Adipocyte (in vitro differentiated cells): ENCODE data around the gene ME3.

ENCODE experiments used
- DNase-seq: peaks from one replicate; pipeline ENCODE4 v3.0.0-alpha.2; 2015; ENCODE audit warnings: low read depth
- H3K27me3 ChIP-seq: replicated peaks from 2 replicates; pipeline ENCODE4 v1.7.0; 2013; ENCODE audit warnings: mild to moderate bottlenecking, low read length, moderate library complexity; ENCODE audit not compliant: control insufficient read depth, insufficient read depth
- H3K36me3 ChIP-seq: 2 replicates; pipeline ENCODE4 v1.7.0; 2013; ENCODE audit warnings: low read length, mild to moderate bottlenecking, moderate library complexity; ENCODE audit not compliant: control insufficient read depth, insufficient read depth, severe bottlenecking
- H3K4me1 ChIP-seq: 2 replicates; pipeline ENCODE4 v1.7.0; 2013; ENCODE audit warnings: mild to moderate bottlenecking, low read length, moderate library complexity; ENCODE audit not compliant: control insufficient read depth, insufficient read depth
- H3K4me3 ChIP-seq: 2 replicates; pipeline ENCODE4 v1.7.0; 2013; ENCODE audit warnings: mild to moderate bottlenecking, low read length, moderate library complexity
- H3K9ac ChIP-seq: 2 replicates; pipeline ENCODE4 v1.7.0; 2013; ENCODE audit warnings: mild to moderate bottlenecking, low read length, moderate library complexity
- H3K9me3 ChIP-seq: 2 replicates; pipeline ENCODE4 v1.7.0; 2013; ENCODE audit warnings: mild to moderate bottlenecking, low read length, moderate library complexity; ENCODE audit not compliant: control insufficient read depth

The ME3 gene

DNA sequence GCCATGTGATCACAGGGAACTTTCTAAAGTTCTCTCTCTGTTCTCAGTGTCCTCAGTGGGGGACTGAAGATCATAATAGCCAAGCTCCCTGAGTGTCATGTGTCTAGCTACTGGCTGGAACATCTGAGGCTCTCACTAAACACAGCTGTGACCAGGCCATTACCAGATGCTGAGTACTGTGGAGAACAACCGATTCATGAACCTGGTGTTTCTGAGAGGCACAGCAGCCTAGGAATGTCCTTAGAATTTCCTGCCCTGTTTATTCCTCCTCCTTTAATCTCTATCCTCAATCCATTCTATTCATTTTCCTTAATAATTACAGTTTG is 93.0 kb downstream of the ME3 start:
- no peak for DNase-seq
- H3K36me3 ChIP-seq, result no peaks in the 10 kb centered on the region
- no peaks in the 10 kb centered on the region for H3K27me3 ChIP-seq

DNA sequence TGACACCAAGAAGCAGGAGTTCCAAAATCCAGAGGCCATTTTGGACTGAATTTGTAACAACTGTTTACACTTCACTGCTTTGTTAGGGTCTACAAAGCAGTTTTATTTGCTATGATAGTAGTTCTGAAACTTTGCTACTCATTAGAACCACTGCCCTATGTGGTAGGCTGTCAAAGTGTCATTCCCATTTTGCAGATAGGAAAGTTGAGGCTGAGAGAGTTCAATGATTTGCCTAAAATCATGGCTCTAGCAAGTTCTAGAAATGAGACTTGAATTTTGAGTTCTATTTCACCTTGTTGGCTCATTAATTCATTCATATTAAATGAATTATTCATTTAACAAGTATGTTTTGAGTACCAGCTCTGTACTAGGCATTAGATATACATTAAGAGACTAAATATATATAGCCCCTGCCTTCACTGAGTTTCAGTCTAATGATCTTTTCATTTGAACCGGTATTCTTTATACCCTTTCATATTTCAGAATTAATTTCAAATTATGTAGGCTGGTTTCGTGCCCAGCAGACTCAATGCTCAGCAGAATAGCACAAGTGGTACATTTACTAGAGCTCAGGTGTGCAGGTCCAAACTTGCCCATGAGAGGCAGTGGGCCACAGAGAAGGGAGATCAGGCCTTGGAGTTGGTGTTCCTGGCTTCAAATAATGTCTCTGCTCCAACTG is 93.5 kb downstream of the ME3 start:
- H3K4me1 ChIP-seq, result peaks cover 36% of the 10 kb centered on the region
- DNase-seq, result no peak

More for the DNA sequence above, 93.0 kb downstream of the ME3 start:
- Histone ChIP-seq H3K9ac (no peak overlapping the region), H3K4me3 (no peak overlapping the region), H3K4me1 (peaks cover 36% of the 10 kb centered on the region), H3K9me3 (no peaks in the 10 kb centered on the region)

DNA sequence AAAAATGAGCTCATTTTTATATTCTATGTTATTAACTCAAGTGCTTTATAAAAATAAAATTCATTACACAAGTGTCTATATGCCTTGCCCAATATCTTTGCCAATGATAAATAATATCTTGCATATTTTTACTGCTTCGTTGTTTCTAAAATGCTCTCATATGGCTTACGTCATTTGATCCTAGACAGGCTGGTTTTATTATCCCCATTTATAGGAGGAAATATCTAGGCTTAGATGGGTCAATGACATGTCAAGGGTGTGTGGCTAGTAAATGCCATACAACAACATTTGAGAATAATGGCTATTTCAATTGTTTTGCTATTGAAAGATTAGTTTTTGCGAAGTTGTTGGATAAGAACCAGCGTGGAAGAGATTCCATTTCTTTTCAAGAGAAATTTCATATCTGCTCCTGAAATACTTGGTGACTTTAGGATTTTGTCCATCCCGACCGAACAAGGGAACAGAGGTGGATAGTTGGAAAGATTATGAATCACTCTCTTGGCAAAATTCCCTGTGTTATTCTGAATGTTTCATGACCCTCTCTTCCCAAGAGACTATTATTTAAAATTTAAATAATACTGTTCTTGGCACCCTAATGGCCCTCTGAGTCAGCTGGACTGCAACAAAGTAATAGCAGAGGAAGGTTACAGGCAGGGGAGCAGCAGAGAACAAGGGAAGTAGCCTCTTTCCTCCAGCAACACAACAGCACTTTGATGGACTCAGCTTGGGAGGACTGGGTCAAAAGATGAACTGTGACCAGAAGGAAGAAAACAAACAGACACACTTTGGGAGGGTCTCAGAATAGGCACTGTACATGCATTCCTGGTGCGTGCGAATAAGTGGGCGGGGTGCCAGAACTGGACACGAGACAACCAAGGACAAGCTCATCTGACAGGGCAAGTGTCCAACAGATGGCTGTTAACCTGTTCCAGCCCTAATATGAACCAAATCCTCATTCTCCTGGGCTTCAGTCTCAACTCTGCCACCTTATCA is 94.5 kb downstream of the ME3 start:
- peak; percentile 71 for DNase-seq
- Histone ChIP-seq H3K4me1 (peaks cover 36% of the 10 kb centered on the region), H3K9me3 (no peaks in the 10 kb centered on the region), H3K9ac (peak overlapping the region; percentile 33), H3K4me3 (peak overlapping the region; percentile 57), H3K27me3 (no peaks in the 10 kb centered on the region), H3K36me3 (no peaks in the 10 kb centered on the region)

More for the DNA sequence above, 93.5 kb downstream of the ME3 start:
- Histone ChIP-seq H3K4me3 (peak overlapping the region; percentile 43), H3K27me3 (no peaks in the 10 kb centered on the region), H3K9ac (peak overlapping the region; percentile 33), H3K36me3 (no peaks in the 10 kb centered on the region), H3K9me3 (no peaks in the 10 kb centered on the region)

DNA sequence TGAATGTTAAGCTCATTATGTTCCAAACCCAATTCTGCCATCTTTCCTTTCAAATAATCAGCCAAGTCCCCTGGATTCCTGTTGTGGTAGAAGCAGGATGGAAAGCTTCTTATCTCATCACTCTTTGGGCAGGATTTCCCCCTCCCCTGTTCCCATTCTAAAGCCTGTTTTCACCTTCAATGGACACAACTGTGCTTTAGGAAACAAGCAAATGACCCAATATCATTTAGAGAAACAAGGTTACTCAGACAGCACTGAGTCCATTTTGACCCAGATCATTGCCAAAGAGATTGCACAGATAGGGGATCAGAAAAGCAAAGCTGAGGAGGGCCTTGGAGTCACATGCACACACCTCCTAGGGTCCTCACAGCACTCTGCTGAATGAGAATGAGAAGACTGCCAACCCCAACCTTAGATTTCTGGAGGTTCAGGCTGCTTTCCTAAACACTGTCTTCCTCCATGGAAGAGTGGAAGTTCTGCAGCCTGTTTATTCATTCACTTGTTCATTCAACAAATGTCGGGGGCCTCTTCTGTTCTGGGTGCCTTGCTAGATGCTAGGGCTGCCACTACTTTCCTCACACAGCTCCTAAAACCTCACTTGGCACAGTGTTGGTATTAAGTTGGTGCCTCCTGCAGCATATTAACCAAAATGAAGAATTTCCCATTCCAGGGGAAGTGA is 95.3 kb downstream of the ME3 start:
- H3K4me1 ChIP-seq, result peaks cover 36% of the 10 kb centered on the region
- no peaks in the 10 kb centered on the region for H3K27me3 ChIP-seq
- H3K36me3 ChIP-seq, result no peaks in the 10 kb centered on the region
- peak overlapping the region; percentile 57 for H3K4me3 ChIP-seq
- no peak for DNase-seq
- H3K9me3 ChIP-seq, result no peaks in the 10 kb centered on the region
- peak overlapping the region; percentile 33 for H3K9ac ChIP-seq

DNA sequence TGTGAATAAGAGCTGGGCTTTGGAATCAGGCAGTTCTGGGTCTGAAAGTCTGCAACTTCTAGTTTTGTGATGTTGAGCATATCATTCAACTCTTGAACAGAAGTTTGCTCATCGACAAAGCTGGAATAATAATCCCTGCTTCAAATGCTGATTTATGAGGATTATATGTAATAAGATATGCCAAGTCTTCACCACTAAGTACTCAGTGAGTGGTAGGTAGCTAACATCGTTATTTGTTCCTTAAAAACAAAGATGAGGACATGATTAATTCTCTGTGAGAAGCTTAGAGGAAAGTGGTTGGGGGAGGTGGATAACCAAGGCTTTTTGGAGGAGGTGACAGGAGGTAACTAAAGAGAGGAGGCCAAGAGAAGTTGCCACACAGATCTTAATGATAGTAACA is 96.5 kb downstream of the ME3 start:
- Histone ChIP-seq H3K36me3 (no peaks in the 10 kb centered on the region), H3K4me1 (peaks cover 39% of the 10 kb centered on the region), H3K9ac (no peak overlapping the region), H3K9me3 (no peaks in the 10 kb centered on the region), H3K27me3 (no peaks in the 10 kb centered on the region), H3K4me3 (no peak overlapping the region)
- no peak for DNase-seq

DNA sequence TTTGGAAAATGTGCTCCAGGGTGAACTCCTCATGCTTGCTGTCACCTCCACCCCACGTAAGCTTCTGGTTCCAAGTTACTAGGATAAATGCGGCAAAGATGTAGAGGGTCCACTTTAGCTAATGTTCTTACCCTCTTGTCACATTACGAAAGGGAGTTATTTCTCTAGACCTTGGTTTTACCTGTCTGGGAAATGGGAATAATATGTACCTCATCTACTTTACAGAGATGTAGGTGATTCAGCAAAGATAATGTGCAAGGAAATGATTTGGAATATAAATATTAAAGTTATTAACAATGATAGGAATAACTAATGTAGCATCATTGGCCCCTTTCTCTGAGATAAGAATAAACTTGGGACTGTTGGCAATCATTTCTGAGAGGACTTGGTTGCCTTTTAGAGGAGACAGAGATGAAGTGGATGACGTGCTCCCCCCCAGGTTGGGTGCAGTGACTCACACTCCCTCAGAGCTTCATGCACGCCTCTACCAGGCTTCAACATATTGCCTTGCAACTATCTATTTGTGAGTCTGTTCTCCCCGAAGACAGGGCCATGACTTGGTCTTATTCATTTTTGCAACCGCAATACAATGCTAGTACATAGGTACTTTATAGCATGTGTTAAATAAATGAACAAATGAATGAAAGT is 97.1 kb downstream of the ME3 start:
- DNase-seq, result no peak
- Histone ChIP-seq H3K36me3 (no peaks in the 10 kb centered on the region), H3K4me1 (peaks cover 40% of the 10 kb centered on the region), H3K27me3 (no peaks in the 10 kb centered on the region), H3K9me3 (no peaks in the 10 kb centered on the region), H3K9ac (no peak overlapping the region), H3K4me3 (no peak overlapping the region)

DNA sequence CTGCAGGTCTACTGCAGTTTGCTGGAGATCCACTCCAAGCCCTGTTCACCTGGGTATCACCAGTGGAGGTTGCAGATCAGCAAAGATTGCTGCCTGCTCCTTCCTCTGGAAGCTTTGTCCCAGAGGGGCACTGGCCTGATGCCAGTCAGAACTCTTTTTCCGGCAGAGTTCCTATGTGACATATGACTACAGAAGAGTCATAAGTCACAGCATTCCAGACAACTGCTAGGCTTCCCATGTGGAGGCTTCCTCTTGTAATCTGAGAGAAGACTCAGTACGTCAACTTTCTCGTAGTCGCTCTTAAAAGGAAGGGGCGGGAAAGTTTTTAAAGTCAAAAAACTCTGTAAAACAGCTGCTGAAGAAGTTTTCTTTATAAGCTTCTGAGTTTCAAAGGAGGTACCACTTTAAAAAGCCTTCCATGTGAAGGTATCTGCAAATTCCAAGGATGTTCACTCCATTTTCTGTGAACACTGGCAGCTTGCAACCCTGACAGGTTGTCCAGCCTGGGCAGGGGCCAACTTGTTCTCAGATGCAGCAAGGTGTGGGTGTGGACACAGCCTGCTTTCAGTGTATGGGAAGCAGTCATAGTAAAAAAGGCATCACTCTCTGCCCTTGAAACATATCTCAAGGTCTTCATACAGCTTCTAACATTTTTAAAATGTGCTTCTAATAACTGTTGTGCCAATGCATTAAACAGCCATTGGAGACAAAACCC is 97.8 kb downstream of the ME3 start:
- Histone ChIP-seq H3K27me3 (no peaks in the 10 kb centered on the region), H3K4me3 (no peak overlapping the region), H3K9ac (no peak overlapping the region), H3K36me3 (no peaks in the 10 kb centered on the region), H3K4me1 (peaks cover 40% of the 10 kb centered on the region), H3K9me3 (no peaks in the 10 kb centered on the region)
- no peak for DNase-seq

DNA sequence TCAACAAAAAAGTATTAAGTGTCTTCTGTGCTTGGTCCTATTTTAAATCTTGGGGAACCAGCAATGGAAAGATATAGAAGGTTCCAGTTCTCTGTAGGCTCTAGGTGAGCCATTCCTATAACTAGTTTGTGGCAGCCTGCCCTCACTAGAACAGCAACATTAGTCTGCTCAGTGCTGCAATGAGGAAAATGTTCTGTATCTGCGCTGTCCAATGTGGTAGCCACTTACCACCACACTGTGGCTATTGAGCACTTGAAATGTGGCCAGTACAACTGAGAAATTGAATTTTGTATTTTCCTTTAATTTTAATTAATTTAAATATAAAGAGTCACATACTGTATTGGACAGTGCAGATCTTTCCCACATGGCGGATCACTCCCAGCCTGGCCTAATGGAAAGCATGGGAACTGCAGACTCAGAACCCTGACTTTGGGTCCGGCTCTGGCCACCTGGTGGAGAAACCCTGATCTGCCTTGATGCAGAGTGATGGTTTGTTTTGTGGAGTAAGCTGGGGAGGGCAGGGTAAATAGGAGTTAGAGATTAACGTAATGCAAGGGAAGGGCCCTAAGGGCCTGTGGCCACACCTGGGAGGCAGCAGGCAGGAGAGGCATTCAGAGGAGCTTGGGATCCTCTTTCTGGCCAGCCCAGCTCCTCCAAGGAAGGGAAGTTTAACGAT is 101.0 kb downstream of the ME3 start:
- DNase-seq, result no peak

DNA sequence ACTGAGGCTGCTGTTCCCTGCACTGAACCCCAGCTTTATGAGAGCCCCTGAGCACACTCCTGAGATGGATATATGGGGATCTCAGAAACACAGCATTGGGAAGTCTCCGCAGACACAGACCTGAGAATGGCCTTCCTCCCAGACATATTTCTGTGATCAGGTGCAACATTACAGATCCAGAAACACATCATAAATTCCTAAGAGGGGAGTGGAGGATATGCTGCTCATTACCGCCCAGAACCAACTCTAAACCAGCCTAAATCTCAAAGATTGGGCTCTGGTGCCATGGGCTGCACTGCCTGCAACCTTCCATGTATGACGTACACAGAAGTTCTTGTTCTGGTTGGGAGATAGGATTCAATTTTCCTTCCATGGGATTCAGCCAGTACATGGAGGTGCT is 102.0 kb downstream of the ME3 start:
- H3K4me1 ChIP-seq, result peaks cover 10% of the 10 kb centered on the region
- no peaks in the 10 kb centered on the region for H3K27me3 ChIP-seq
- no peak overlapping the region for H3K9ac ChIP-seq
- no peaks in the 10 kb centered on the region for H3K9me3 ChIP-seq
- DNase-seq, result no peak
- H3K4me3 ChIP-seq, result no peak overlapping the region
- no peaks in the 10 kb centered on the region for H3K36me3 ChIP-seq

More for the DNA sequence above, 101.0 kb downstream of the ME3 start:
- Histone ChIP-seq H3K9me3 (no peaks in the 10 kb centered on the region), H3K9ac (no peak overlapping the region), H3K27me3 (no peaks in the 10 kb centered on the region), H3K4me3 (no peak overlapping the region), H3K4me1 (peaks cover 11% of the 10 kb centered on the region), H3K36me3 (no peaks in the 10 kb centered on the region)

DNA sequence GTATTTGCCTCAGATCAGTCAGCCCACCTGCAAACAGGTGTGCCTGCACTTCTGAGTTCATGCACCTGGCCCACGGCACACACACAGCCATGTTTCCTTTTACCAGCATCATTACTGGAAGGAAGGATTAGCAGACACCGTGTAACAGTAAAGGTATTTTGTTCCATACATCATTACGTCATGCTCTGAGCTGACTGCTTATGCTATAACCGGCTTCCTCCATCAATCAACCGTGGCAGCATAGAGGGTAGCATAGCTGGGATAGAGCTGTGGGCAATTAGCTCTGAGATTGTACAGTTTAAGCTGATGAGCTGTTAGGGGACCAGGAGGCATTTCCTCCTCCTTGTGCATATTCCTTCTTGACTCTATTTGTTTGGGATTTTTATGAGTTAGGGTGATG is 102.4 kb downstream of the ME3 start:
- Histone ChIP-seq H3K36me3 (no peaks in the 10 kb centered on the region), H3K27me3 (no peaks in the 10 kb centered on the region), H3K9me3 (no peaks in the 10 kb centered on the region), H3K4me1 (peaks cover 10% of the 10 kb centered on the region), H3K9ac (no peak overlapping the region), H3K4me3 (no peak overlapping the region)
- DNase-seq, result no peak
